Hippocampal formation (tissue), 2 donors: ENCODE data around the gene ORM1.
A peak's percentile ranks its signal among the peaks of the same experiment; 100 is the strongest.

Experiments
- DNase-seq, 2 donors: peaks; one replicate each; lab custom pipeline; 2025; lab: John Stamatoyannopoulos, UW

Gene ORM1

DNA sequence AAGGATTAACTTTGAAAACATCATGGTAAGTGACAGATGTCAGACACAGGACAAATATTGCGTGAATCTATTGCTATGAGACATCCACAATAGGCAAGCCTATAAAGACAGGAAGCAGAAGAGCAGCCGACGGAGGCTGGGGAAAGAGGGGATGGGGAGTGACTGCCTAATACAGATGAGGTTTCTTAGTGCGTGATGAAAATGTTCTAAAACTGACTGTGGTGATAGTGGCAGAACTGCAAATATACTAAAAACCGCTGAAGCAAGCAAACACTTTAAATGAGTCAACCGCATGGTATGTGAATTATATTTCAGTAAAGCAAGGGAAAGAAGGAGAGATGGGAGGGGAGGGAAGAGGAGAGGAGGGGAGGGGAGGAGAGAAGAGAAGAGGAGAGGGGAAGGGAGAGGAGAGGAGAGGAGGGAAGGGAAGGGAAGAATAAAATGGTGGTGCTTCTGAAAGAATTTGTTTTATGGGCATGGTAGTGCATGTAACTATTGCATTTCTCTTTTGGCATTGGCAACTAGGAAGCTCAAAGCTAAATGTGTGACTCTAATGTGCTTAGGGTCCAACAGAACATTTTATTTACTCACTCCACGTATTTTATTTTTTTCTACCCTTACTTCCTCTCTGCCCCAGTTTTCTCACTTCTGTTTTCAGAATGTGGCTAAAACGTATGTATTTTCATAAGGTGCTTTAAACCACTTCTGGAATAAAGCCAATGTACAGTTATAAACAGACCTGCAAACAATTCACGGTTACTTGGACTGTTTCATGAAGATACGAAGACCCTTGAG is 43.6 kb downstream of the ORM1 start:
- DNase-seq, result no peak

DNA sequence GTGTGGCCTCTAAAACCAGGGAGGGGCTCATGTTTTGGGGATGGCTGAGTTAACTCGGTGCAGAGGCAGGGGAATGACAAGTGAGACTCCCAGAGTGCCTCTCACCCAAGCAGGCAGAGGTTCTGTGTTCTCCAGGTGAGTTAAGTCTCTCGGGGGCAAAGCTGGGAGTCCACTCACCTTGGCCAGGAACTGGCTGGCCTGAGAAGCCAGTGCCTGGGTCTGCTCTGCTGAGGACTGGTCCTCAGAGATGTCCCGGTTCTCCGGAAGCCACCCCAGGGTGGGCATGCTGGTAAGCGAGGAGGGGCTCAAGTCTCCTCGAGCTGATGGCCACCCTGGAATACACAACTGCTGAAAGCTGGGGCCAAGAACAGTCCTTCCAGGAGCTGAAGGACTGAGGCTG is 44.5 kb downstream of the ORM1 start:
- no peak for DNase-seq

DNA sequence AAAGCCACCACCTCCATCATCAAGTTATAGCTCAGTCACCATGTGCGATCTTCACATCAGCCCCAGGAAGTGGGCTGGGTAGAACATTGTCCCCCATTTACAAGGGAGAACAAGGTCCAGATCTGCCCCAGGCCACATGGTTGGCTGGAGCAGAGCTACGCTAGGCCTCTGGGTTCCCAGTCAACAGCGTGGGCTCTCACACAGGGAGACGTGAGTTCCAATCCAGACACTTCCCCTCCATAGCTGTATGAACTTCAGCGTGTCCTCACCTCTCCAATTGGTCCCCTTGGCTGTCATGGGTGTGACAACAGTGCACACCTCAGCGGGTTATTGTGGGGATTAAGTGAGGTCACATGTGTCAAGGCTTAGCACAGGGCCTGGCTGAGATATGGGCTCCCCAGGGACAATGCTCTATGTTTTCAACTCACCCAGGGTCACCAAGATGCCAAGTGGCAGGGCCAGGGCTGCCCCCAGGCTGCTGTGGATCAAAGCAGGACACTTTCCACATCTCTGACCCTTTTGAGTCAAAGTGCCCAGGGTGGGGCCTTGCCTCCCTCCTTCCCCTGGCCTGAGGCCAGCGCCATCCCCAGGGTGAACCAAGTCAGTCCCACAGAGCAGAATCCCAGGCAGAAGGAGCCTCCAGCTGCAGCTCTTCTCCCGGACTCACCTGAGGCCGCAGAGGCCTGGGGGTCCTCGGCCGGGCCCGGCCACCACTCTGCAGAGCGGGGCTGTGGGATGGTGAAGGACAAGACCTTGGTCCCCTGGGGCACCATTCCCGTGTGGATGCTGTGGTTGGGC is 45.1 kb downstream of the ORM1 start:
- DNase-seq, result no peak

DNA sequence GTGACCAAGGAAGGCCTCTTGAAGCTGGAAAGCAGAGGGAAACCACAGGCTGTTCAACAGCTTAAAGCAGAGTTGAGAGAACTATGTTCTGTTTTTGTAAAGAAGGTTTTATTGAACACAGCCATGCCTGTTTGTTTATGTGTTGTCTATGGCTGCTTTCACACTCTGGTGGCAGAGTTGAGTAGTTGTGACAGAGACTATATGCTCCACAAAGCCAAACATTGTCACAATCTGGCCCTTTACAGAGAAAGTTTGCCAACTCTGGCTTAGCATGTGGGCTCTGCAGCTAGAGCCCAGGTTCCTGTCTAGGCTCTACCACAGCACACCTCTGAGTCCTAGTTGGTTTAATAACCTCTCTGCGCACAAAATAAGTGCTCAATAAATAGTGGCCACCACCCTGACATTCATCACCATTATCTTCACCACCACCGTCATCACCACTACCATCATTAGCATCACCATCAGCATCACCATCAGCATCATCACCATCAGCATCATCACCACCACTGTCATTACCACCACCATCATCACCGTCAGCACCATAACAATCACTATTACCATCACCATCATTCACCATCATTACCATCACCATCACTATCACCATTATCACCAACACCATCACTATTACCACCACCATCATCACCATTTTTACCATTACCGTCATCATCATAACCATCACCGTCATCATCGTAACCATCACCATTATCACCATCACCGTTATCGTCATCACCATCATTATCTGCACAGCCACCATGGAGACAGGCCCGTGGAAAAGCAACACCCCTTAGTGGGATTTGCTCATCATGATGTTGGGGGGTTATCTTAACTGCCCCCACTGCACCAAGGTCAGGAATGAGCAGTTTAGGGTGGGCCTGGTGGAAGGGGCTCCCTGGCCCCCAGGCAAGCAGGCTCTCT is 46.6 kb downstream of the ORM1 start:
- no peak for DNase-seq

DNA sequence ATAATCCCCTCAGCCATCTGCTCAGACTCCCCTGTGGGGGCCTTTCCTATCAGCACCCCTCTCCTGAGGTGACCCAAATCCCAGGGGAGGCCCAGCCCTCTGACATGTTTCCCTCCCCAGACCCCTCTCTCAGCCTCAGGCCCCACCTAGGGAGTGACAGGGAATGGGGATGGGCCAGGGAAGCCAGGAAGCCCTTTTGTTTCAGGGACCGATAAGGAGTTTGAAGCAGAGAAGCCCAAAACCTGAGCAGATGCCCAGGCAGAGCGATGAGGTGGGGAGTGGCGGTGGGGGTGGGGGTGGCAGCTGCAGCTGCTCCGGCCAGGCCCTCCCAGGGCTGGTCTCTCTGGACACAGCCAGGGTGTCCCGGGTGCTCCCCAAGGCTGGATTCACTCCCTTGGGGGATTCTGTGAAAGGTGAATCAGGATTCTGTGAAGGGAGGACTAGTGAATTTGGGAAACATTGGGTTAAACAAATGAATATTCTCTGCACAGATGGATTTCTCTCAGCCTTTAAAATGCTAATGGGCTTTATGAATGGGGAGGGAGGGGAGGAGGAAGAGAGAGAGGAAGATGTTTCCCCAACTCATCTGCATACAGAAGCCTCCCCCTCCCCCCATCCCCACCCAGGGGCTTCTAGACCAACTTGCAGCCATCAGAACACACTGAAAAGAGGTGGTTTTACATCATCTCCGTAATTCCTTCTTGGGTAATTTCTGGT is 47.5 kb downstream of the ORM1 start:
- peak in 1 of 2 donors; percentile 59 for DNase-seq

DNA sequence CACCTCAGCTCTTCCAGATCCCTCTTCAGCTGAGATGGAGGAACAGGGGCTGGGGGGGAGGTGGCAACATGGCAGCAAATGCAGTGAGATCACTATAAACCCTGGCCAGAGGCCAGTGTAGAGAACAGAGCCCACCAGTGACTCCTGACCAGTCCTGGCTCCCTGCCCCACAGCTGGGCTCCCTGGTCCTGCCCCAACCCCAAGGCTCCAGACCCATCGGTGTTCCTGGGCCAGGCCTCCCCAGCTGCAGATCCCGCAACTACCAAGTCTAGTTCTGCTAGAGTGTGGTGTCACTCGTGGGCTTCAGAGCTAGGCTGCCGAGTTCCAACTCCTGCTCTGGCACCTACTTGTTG is 48.0 kb downstream of the ORM1 start:
- DNase-seq, result peak; percentile 74 to 86

DNA sequence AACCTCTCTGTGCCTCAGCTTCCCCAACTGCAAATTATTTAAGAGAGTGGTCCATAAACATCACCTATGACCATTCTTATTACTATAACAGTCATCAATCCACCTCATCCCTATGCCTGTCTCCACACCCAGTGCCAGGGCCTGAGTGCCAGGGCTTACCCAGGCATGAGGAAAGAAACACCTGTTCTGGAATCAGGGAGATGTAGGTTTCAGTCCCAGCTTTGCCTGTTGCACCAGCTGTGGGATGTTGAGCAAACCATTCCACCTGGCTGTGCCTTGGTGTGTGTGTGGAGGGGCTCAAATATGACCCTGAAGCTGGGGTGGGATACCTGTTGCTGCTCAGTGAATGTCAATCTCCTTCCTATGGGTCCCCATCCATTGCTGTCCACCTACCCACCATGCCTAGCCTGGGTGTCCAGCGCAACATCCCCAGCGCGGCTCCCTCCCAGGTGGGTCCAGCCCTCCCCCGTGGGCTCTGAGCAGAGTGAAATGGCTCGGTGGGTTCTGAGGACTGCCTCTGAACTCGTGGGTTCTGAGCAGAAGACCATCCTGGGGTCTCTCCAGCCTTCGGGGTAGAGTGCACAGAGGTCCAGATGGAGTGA is 48.5 kb downstream of the ORM1 start:
- DNase-seq, result no peak

DNA sequence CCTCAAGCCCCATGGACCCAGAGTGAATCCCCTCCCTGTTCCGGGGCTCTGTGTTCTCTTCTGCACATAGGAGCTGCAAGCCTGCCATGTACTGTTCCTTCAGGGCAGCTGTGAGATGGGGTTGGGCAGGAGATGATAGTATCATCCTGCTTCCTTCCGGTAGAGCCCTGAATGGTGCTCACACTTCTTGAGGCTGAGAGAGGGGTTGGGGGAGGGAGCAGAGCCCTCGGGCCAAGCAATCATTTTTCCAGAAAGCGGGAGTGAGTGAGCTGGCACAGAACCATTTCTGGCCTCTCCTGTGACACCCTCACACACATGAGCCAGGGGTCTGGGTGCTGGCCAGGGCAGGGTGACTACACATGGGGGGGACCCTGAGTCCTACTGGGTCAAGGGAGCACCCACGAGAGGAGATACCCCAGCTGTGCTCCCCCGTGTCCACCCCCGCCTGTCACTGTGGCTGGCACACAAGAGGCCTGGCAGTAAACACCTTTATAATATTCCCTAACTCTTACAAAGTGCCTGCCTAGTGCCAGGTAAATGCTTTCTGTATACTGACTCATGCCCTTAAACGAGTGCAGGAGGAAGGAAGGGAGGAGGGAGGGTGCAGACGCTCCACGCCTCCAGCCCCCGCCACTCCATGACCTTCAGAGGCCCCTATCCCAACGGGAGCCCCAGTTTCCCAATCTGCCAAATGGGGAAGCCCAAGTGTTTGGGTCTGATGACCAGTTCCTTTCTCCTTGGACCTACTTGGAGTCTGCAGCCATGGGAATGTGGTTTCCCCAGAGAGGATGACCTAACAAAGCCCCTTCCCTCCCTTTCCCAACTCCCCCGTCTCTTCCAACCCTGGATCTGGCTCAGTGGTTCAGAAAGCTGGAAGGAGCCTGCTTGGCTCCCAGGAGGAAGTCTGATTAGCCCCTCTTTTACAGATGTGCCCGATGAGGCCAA is 49.3 kb downstream of the ORM1 start:
- peak in 1 of 2 donors; percentile 16 for DNase-seq

DNA sequence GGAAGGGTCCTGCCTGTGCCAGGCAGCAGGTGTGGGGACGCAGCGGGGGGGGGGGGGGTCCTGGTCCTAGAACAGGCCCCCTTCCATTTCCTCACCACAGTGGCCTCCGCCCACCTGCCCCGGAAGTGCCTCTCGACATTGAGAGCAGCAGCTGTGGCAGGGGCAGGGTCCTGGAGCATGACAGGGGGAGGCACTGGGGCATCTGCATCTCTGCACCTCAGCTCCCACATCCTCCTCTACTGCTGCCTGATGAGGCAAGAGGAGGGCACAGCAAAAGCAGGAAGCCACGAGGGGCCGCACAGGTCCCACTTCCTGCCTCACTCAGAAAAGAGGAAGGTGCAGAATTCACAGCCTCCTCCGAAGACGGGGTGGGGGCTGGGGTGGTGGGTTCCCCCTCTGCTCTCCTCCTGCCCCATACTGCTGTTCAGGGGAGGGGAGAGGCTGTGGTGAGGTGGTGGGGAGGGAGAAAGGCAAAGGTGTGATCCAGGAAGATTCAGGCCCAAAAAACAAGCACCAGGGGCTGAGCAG is 50.1 kb downstream of the ORM1 start:
- DNase-seq, result peak in 1 of 2 donors; percentile 41

DNA sequence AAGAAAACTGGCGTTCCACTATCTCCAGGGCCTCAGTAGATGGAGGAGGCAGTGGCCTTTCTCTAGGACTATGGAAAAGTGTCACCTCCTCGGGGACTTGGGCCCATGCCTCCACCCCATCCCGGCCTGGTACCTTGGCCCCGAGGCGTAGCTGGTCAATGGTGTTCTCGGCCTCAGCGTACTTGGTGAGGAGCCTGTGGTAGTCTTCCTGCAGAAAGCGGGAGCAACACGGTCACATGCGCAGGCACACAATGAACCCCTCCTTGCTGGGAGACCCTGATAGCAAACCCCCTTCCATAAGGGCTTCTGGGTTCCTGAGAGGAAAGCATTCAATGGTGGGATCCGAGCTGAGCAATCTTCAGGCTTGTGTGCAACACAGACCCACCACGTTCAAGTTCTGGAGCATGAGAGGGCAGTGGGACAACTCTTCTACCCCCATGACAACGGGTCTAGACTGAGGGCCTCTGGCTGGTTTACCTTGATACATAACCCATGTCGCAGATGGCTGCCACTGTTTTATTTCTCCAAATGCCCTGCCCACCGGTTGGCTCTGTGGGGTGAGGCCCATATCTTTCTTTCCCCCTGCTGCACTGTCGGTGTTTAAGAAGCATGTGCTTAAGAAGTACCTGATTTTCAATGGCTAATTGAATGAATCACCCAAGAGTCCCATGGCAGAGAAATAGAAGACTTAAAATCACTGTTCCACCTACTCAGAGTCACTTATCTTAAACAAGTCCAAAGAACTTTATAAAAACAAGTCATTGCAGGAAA is 51.2 kb downstream of the ORM1 start:
- DNase-seq, result no peak

DNA sequence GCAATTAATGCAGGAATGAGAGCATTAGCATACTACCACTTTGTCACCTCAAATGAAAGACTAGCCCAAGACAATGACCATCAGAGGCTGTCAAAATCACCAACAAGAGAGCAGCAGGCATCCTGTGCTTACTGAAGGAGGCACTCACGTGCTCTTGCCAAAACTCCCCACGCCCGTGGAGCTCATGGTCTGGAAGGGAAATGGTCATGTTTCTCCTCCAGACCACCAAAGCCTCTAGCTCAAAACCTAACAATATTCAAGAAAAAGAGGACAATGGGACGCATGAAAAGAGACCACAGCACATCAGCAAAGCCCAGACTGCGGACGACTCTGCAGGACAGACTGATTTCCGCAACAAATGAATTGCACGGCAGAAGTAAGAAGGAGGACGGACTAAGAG is 52.0 kb downstream of the ORM1 start:
- DNase-seq, result no peak

DNA sequence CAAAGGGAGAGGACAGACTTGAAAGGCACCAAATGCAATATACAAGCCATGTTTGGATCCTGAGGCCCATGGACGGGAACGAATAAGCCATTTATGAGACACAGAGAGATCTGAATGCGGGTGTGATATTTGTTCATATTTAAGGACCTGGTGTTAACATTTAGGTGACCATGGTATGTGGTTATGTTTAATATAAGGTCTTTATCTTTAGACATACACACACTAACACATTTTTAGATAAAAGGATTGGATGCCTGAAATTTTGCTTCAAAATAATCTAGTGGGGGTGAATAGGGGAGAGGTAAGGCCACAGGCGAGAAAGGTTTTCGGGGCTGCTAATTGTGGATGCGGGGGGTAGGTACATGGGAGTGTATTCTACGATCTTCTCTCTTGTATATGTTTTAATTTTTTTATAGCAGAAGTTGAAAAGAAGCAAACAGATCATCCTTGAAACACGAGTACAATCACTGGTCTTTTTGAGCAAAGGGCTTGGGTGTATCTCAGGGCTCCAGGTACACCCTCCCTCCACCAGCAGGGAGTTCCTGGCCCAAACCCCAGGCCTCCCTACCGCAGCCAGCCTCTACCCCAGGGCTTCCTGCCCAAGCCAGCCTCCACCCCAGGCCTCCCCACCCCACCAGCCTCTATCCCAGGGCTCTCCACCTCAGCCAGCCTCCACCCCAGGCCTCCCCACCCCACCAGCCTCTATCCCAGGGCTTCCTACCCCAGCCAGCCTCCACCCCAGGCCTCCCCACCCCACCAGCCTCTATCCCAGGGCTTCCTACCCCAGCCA is 52.7 kb downstream of the ORM1 start:
- DNase-seq, result no peak
